IMR-90 (cell line): ENCODE results near the gene SIGLEC12. TPM values are rescaled to one million over a fixed set of nuclear protein-coding genes. Genes with fewer than 3 reads are reported as not detected.

Source experiments
- ATAC-seq: fragments of 200-7000 bp; cut with Tn5 transposase; 2 replicates; pipeline ENCODE4 v1.9.1; 2020; ENCODE audit warnings: low read depth, mild to moderate bottlenecking, moderate library complexity
- BruUV-seq: library from RNA; stranded (reverse); fragments of 400-500 nt; replicated peaks from 2 replicates; lab custom pipeline; 2021; lab: Mats Ljungman, UMichigan
- CTCF ChIA-PET: fragments of 300-600 bp; formaldehyde crosslinking; extraction: SDS; loops from one replicate; lab custom pipeline; 2021; ENCODE audit warnings: antibody characterized with exemption; lab: Yijun Ruan, JAX
- POLR2A ChIA-PET: fragments of 300-600 bp; sonication (Branson Sonifier 250); formaldehyde crosslinking; loops from one replicate; lab custom pipeline; 2022; ENCODE audit warnings: antibody characterized with exemption; ENCODE audit not compliant: unreplicated experiment; lab: Charles Lee
- DNase-seq: peaks from one replicate; pipeline ENCODE4 v3.0.0; 2013
- H2AFZ ChIP-seq: replicated peaks from 2 replicates; pipeline ENCODE3; 2013; ENCODE audit warnings: low read length, mild to moderate bottlenecking; ENCODE audit not compliant: poor library complexity
- H2AK5ac ChIP-seq: 2 replicates; pipeline ENCODE4 v1.6.1; 2013; ENCODE audit warnings: low read depth, low read length, inconsistent platforms
- H2AK9ac ChIP-seq: replicated peaks from 2 replicates; pipeline ENCODE3; 2013; ENCODE audit warnings: mild to moderate bottlenecking, low read depth, low read length, moderate library complexity; ENCODE audit not compliant: poor library complexity
- H2BK120ac ChIP-seq: 2 replicates; pipeline ENCODE4 v1.6.1; 2013; ENCODE audit warnings: low read depth, low read length, inconsistent platforms
- H2BK15ac ChIP-seq: 3 replicates; pipeline ENCODE4 v1.6.1; 2013; ENCODE audit warnings: low read depth, low read length, inconsistent platforms
- H2BK20ac ChIP-seq: 2 replicates; pipeline ENCODE4 v1.6.1; 2013; ENCODE audit warnings: low read depth, mild to moderate bottlenecking, inconsistent platforms, low read length, moderate library complexity
- H2BK5ac ChIP-seq: 2 replicates; pipeline ENCODE4 v1.6.1; 2013; ENCODE audit warnings: mild to moderate bottlenecking, low read depth, low read length, inconsistent platforms; ENCODE audit not compliant: poor library complexity, severe bottlenecking
- H3K14ac ChIP-seq: replicated peaks from 2 replicates; pipeline ENCODE4 v1.6.1; 2013; ENCODE audit warnings: low read depth, low read length, inconsistent platforms
- H3K18ac ChIP-seq: 2 replicates; pipeline ENCODE4 v1.6.1; 2013; ENCODE audit warnings: low read depth, low read length, control low read depth
- H3K23ac ChIP-seq: 2 replicates; pipeline ENCODE4 v1.6.1; 2013; ENCODE audit warnings: low read depth, low read length, inconsistent platforms
- H3K27ac ChIP-seq: 2 replicates; pipeline ENCODE4 v1.5.1; 2013; ENCODE audit warnings: mild to moderate bottlenecking, control low read depth, low read length; ENCODE audit not compliant: insufficient read depth
- H3K27me3 ChIP-seq: 2 replicates; pipeline ENCODE4 v1.6.1; 2013; ENCODE audit warnings: low read length; ENCODE audit not compliant: control insufficient read depth, insufficient read depth
- H3K36me3 ChIP-seq: 2 replicates; pipeline ENCODE4 v1.6.1; 2013; ENCODE audit warnings: low read length, mixed read lengths; ENCODE audit not compliant: control insufficient read depth, insufficient read depth
- H3K4ac ChIP-seq: 2 replicates; pipeline ENCODE4 v1.6.1; 2013; ENCODE audit warnings: low read depth, low read length, inconsistent platforms
- H3K4me1 ChIP-seq: 2 replicates; pipeline ENCODE4 v1.6.1; 2013; ENCODE audit warnings: low read length, mixed read lengths; ENCODE audit not compliant: control insufficient read depth, insufficient read depth
- H3K4me2 ChIP-seq: 2 replicates; pipeline ENCODE4 v1.6.1; 2013; ENCODE audit warnings: low read depth, mild to moderate bottlenecking, control low read depth, low read length, moderate library complexity
- H3K4me3 ChIP-seq: 2 replicates; pipeline ENCODE4 v1.5.1; 2013; ENCODE audit warnings: low read depth, mild to moderate bottlenecking, control low read depth, low read length, moderate library complexity; ENCODE audit not compliant: insufficient read depth
- H3K56ac ChIP-seq: 2 replicates; pipeline ENCODE4 v1.6.1; 2013; ENCODE audit warnings: low read length, inconsistent platforms; ENCODE audit not compliant: insufficient read depth; ENCODE audit errors: extremely low read depth
- H3K79me1 ChIP-seq, 2 experiments: 2 replicates each; pipeline ENCODE4 v1.6.1; 2013; ENCODE audit warnings: low read length in 2 of 2, inconsistent platforms in 1 of 2, low read depth in 1 of 2
- H3K9ac ChIP-seq: 2 replicates; pipeline ENCODE4 v1.6.1; 2013; ENCODE audit warnings: low read depth, low read length, control low read depth
- H3K9me1 ChIP-seq: 2 replicates; pipeline ENCODE4 v1.6.1; 2013; ENCODE audit warnings: low read length, inconsistent platforms; ENCODE audit not compliant: insufficient read depth
- H3K9me3 ChIP-seq: 2 replicates; pipeline ENCODE4 v1.6.1; 2013; ENCODE audit warnings: low read length; ENCODE audit not compliant: control insufficient read depth, insufficient read depth
- H4K20me1 ChIP-seq: 2 replicates; pipeline ENCODE4 v1.6.1; 2013; ENCODE audit warnings: low read length, inconsistent platforms; ENCODE audit not compliant: insufficient read depth
- H4K5ac ChIP-seq: 2 replicates; pipeline ENCODE4 v1.6.1; 2013; ENCODE audit warnings: mild to moderate bottlenecking, low read depth, low read length, control low read depth
- H4K8ac ChIP-seq, 2 experiments: 2 replicates each; pipeline ENCODE4 v1.6.1; 2013; ENCODE audit warnings: low read depth in 2 of 2, low read length in 2 of 2, control low read depth in 1 of 2, inconsistent platforms in 1 of 2
- H4K91ac ChIP-seq: 2 replicates; pipeline ENCODE4 v1.6.1; 2013; ENCODE audit warnings: low read depth, low read length, inconsistent platforms; ENCODE audit not compliant: insufficient read depth
- CHD1 ChIP-seq: IDR thresholded peaks from 2 replicates; pipeline ENCODE4 v1.6.1; 2012; ENCODE audit warnings: low read depth, low read length, improper control_type of control experiment
- RAD21 ChIP-seq: IDR thresholded peaks from 2 replicates; pipeline ENCODE4 v1.6.1; 2012; ENCODE audit warnings: low read length, improper control_type of control experiment
- WGBS, 2 experiments: methylation state at CpG; one replicate each; pipeline versions ENCODE4 v1.1.5 to v1.1.7; 2013; ENCODE audit warnings: missing lambda C conversion rate in 2 of 2; ENCODE audit not compliant: insufficient read length in 1 of 2; ENCODE audit errors: extremely low coverage in 2 of 2; 5-methylcytosine and 5-hydroxymethylcytosine counted together
- dilution Hi-C: fragments of 300-500 bp; cut with HindIII; formaldehyde crosslinking; loops from one replicate; pipeline ENCODE4 v1.14.3; 2018; ENCODE audit warnings: low sequenced_read_pairs; ENCODE audit not compliant: unreplicated experiment
- in situ Hi-C: fragments of 300-500 bp; cut with MboI; formaldehyde crosslinking; loops from 3 replicates; pipeline ENCODE4 v1.14.3; 2019; ENCODE audit warnings: low sequenced_read_pairs, inconsistent platforms, mixed read lengths
- intact Hi-C: fragments of 100-400 bp; cut with micrococcal nuclease; formaldehyde crosslinking; loops from 2 replicates; pipeline ENCODE4 v1.10.0; 2022
- polyA plus RNA-seq, 3 experiments: library from polyadenylated mRNA; depleted of rRNA; stranded (reverse); fragments of >200 nt; gene quantifications; 2 replicates each; pipeline ENCODE4 v1.2.3, GENCODE V29; 2012; ENCODE audit warnings: low replicate concordance in 1 of 3
- total RNA-seq: library from RNA; depleted of rRNA; stranded (reverse); fragments of >200 nt; gene quantifications from 2 replicates; pipeline ENCODE4 v1.2.3, GENCODE V29; 2012
- TF ChIP-seq, protein P1 (sequence below): conservative IDR thresholded peaks from 2 replicates; pipeline ENCODE4 v1.5.1; 2012; ENCODE audit warnings: mild to moderate bottlenecking, low read depth, low read length, improper control_type of control experiment

SIGLEC12 gene
- total and polyA plus RNA-seq, 2 of the 4 experiments (the other 2 are of a cell fraction) = not detected

DNA sequence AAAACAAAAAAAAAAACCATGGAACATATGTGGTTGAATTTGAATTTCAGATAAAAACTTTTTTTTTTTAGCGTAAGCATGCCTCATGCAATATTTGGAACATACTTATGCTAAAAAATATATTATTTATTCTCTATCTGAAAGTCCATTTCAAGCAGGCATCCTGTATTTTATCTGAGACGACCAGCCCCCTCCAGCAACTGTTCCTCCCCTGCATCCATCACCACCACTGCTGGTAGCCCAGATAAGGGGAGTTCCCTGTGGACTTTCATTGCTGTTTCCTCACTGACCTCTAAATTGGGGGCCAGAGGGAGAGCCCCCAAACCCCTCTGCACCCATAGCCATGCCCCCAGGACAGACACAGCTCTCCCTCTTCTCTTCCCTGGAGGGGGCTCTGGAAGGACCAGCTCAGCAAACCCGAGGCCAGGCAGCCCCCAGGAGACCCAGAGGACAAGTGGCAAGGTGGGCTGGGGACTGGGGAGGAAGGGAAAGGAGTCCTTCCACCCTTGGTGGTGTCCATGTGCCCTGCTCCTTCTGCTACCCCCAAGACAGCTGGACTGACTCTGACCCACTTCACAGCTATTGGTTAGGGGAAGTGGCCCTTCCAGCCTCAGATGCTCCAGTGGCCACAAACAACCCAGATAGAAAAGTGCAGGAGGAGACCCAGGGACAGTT, 6.6 kb upstream of the SIGLEC12 start:
- H2BK5ac ChIP-seq = no peak overlapping the region
- no peak overlapping the region for H3K14ac ChIP-seq
- ATAC-seq (no peak), DNase-seq (no peak)
- H2BK120ac ChIP-seq = no peak overlapping the region
- H4K5ac ChIP-seq = no peak overlapping the region
- ChIA-PET CTCF (no interaction called here), POLR2A (no interaction called here)
- no peaks in the 10 kb centered on the region for H4K20me1 ChIP-seq
- H3K56ac ChIP-seq = no peak overlapping the region
- no peak overlapping the region for H2AK5ac ChIP-seq
- H3K9ac ChIP-seq = no peak overlapping the region
- H3K36me3 ChIP-seq = no peaks in the 10 kb centered on the region
- TF ChIP-seq, protein P1, sequence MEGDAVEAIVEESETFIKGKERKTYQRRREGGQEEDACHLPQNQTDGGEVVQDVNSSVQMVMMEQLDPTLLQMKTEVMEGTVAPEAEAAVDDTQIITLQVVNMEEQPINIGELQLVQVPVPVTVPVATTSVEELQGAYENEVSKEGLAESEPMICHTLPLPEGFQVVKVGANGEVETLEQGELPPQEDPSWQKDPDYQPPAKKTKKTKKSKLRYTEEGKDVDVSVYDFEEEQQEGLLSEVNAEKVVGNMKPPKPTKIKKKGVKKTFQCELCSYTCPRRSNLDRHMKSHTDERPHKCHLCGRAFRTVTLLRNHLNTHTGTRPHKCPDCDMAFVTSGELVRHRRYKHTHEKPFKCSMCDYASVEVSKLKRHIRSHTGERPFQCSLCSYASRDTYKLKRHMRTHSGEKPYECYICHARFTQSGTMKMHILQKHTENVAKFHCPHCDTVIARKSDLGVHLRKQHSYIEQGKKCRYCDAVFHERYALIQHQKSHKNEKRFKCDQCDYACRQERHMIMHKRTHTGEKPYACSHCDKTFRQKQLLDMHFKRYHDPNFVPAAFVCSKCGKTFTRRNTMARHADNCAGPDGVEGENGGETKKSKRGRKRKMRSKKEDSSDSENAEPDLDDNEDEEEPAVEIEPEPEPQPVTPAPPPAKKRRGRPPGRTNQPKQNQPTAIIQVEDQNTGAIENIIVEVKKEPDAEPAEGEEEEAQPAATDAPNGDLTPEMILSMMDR = no peak
- TF ChIP-seq RAD21 = no peak
- no peak for TF ChIP-seq CHD1
- no peak overlapping the region for H3K27ac ChIP-seq
- H3K4me2 ChIP-seq = no peak overlapping the region
- no TSS peak for BruUV-seq
- no peak overlapping the region for H3K18ac ChIP-seq
- H3K4ac ChIP-seq = no peak overlapping the region
- no CpG with 5 or more reads among the region's 3 CpGs for WGBS, 2 experiments
- H2BK20ac ChIP-seq = no peak overlapping the region
- no peak overlapping the region for H4K8ac ChIP-seq
- no peak overlapping the region for H2BK15ac ChIP-seq
- no peak overlapping the region for H3K4me3 ChIP-seq
- H3K23ac ChIP-seq = no peak overlapping the region
- dilution Hi-C loops (no loop called here), in situ Hi-C loops (no loop called here), intact Hi-C loops (no loop called here)
- no peaks in the 10 kb centered on the region for H3K27me3 ChIP-seq
- no peaks in the 10 kb centered on the region for H3K79me1 ChIP-seq
- no peak overlapping the region for H2AK9ac ChIP-seq
- no peaks in the 10 kb centered on the region for H3K9me1 ChIP-seq
- no peak overlapping the region for H4K91ac ChIP-seq
- H3K4me1 ChIP-seq = no peaks in the 10 kb centered on the region
- no peak overlapping the region for H2AFZ ChIP-seq
- H3K9me3 ChIP-seq = no peaks in the 10 kb centered on the region; the same call in 1 of the 2 replicates
